Measurements from ENCODE around the gene ASH1L. TPM values are rescaled to one million over a fixed set of nuclear protein-coding genes. Genes with fewer than 3 reads are reported as not detected.
"Not testable (repeated sequence)": the region's sequence is repeated elsewhere in the genome, so short reads cannot be mapped to it uniquely, and the experiment has no call there.

ASH1L gene
- total and polyA plus RNA-seq, 2 experiments from 2014 or later = 14.5 to 30.6 TPM

GRCh38 chr1:155424091-155424490 lies 138.5 kb downstream of the ASH1L start:
- H2AFZ ChIP-seq = no peak overlapping the region
- H3K79me2 ChIP-seq = peaks cover 11% of the 10 kb centered on the region
- no peaks in the 10 kb centered on the region for H3K27me3 ChIP-seq
- H3K4me2 ChIP-seq = no peak overlapping the region
- WGBS (ENCODE audit: low lambda C conversion rate, missing lambda C conversion rate) = 97% methylated on average over 7 of the region's 7 CpGs
- H3K4me3 ChIP-seq = no peak overlapping the region
- no peak for DNase-seq (ENCODE audit: low spot score)
- H3K4me1 ChIP-seq (ENCODE audit: insufficient read depth) = no peaks in the 10 kb centered on the region
- no peaks in the 10 kb centered on the region for H3K9me2 ChIP-seq (replicated peaks; ENCODE audit: insufficient read depth)
- no peaks in the 10 kb centered on the region for H3K36me3 ChIP-seq (replicated peaks; ENCODE audit: insufficient read depth, low read depth)
- TF ChIP-seq EZH2 (IDR thresholded peaks at IDR 0.05; ENCODE audit: borderline replicate concordance) = no peak
- TF ChIP-seq EZH2phosphoT487 (IDR thresholded peaks at IDR 0.05; ENCODE audit: low read depth, severe bottlenecking, unreplicated experiment) = no peak
- no peak for TF ChIP-seq CTCF (IDR thresholded peaks at IDR 0.05; ENCODE audit: poor library complexity)
- H3K9me3 ChIP-seq (ENCODE audit: low read depth) = no peaks in the 10 kb centered on the region
- no peaks in the 10 kb centered on the region for H4K20me1 ChIP-seq (ENCODE audit: insufficient read depth, poor library complexity, severe bottlenecking)
- no peak overlapping the region for H3K27ac ChIP-seq

GRCh38 chr1:155420788-155421187 lies 141.8 kb downstream of the ASH1L start:
- Histone ChIP-seq H3K4me1 (ENCODE audit: insufficient read depth) (no peaks in the 10 kb centered on the region), H3K27me3 (no peaks in the 10 kb centered on the region), H3K4me2 (no peak overlapping the region), H3K4me3 (no peak overlapping the region), H4K20me1 (ENCODE audit: insufficient read depth, poor library complexity, severe bottlenecking) (no peaks in the 10 kb centered on the region), H3K9me2 (replicated peaks; ENCODE audit: insufficient read depth) (no peaks in the 10 kb centered on the region), H3K36me3 (replicated peaks; ENCODE audit: insufficient read depth, low read depth) (no peaks in the 10 kb centered on the region), H3K27ac (no peak overlapping the region), H3K9me3 (ENCODE audit: low read depth) (no peaks in the 10 kb centered on the region), H2AFZ (no peak overlapping the region), H3K79me2 (peaks cover 21% of the 10 kb centered on the region)
- DNase-seq (ENCODE audit: low spot score) = no peak
- TF ChIP-seq EZH2phosphoT487 (IDR thresholded peaks at IDR 0.05; ENCODE audit: low read depth, severe bottlenecking, unreplicated experiment) (no peak), EZH2 (IDR thresholded peaks at IDR 0.05; ENCODE audit: borderline replicate concordance) (no peak), CTCF (IDR thresholded peaks at IDR 0.05; ENCODE audit: poor library complexity) (no peak)
- WGBS (ENCODE audit: low lambda C conversion rate, missing lambda C conversion rate) = 100% methylated on average over 2 of the region's 2 CpGs

GRCh38 chr1:155411840-155412239 lies 150.8 kb downstream of the ASH1L start:
- H3K9me3 ChIP-seq (ENCODE audit: low read depth) = not testable (repeated sequence)
- WGBS (ENCODE audit: low lambda C conversion rate, missing lambda C conversion rate) = 96% methylated on average over 9 of the region's 9 CpGs

DNA sequence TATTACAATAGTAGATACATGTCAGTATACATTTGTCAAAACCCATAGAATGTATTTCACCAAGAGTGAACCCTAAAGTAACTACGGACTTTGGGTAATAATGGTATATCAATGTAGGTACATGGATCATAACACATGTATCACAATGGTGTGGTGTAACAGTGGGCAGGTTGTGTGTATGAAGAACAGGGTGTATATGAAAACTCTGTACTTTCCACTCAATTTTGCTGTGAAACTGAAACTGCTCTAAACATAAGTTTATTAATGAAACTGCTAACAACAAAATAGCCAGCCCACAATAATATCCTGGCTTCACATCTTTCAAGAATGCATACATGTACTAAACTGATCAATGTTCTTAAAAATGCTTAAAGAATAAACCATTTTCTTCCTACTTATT lies 151.7 kb downstream of the ASH1L start:
- TF ChIP-seq EZH2phosphoT487 (IDR thresholded peaks at IDR 0.05; ENCODE audit: low read depth, severe bottlenecking, unreplicated experiment) = no peak
- TF ChIP-seq EZH2 (IDR thresholded peaks at IDR 0.05; ENCODE audit: borderline replicate concordance) = no peak
- TF ChIP-seq CTCF (IDR thresholded peaks at IDR 0.05; ENCODE audit: poor library complexity) = no peak
- Histone ChIP-seq H3K4me2 (no peak overlapping the region), H3K79me2 (peaks cover 12% of the 10 kb centered on the region), H3K4me3 (no peak overlapping the region), H3K9me2 (replicated peaks; ENCODE audit: insufficient read depth) (no peaks in the 10 kb centered on the region), H3K27ac (no peak overlapping the region), H3K9me3 (ENCODE audit: low read depth) (no peaks in the 10 kb centered on the region), H4K20me1 (ENCODE audit: insufficient read depth, poor library complexity, severe bottlenecking) (no peaks in the 10 kb centered on the region), H2AFZ (no peak overlapping the region), H3K4me1 (ENCODE audit: insufficient read depth) (no peaks in the 10 kb centered on the region), H3K27me3 (no peaks in the 10 kb centered on the region), H3K36me3 (replicated peaks; ENCODE audit: insufficient read depth, low read depth) (no peaks in the 10 kb centered on the region)
- no peak for DNase-seq (ENCODE audit: low spot score)
- WGBS (ENCODE audit: low lambda C conversion rate, missing lambda C conversion rate) = 96% methylated on average over 1 of the region's 1 CpG

More at GRCh38 chr1:155411840-155412239, 150.8 kb downstream of the ASH1L start:
- H3K4me1 ChIP-seq (ENCODE audit: insufficient read depth); H4K20me1 ChIP-seq (ENCODE audit: insufficient read depth, poor library complexity, severe bottlenecking); H3K27ac ChIP-seq; H3K79me2 ChIP-seq; H3K27me3 ChIP-seq; H3K4me3 ChIP-seq; DNase-seq (ENCODE audit: low spot score); H3K36me3 ChIP-seq (replicated peaks; ENCODE audit: insufficient read depth, low read depth); H3K9me2 ChIP-seq (replicated peaks; ENCODE audit: insufficient read depth); H2AFZ ChIP-seq; H3K4me2 ChIP-seq: not testable (repeated sequence)

All from hepatocyte (in vitro differentiated cells).